HG03045 (cell line): ENCODE data around the gene PKD1.
"Not testable (repeated sequence)": the region's sequence is repeated elsewhere in the genome, so short reads cannot be mapped to it uniquely, and the experiment has no call there.

Experiments used
- ATAC-seq: cut with Tn5 transposase; IDR thresholded peaks from one replicate; pipeline ENCODE4 v1.9.1; 2021; ENCODE audit warnings: mild to moderate bottlenecking, moderate library complexity; ENCODE audit not compliant: unreplicated experiment

Gene PKD1

DNA sequence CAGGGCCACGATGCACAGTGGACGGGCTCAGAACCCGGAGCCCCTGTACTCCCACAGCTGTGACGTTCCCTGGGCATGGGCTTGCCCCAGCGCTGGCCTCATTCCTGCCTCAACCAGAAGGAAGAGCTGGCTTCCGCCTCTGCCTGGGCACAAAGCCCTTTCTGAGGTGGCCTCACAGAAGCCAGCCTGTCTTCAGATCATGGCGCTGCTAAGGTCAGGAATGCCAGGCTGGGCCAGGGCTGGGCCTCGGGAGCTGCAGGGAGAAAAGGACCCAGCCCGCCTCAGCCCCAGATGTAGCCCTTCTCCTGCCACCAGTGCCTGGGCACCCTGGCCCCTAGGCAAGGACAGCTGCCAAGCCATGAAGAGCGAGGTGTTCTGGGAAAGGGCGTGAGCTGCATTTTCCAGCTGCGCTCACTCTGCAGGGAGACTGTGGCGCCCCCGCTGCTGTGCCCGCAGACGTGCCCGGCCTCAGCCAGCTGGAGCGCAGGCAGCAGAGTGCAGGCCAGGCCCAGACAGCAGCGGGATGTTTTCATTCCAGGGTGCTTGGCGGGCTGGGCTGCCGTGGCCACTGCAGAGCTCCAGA, 9.4 kb downstream of the PKD1 start:
- ATAC-seq = not testable (repeated sequence)

DNA sequence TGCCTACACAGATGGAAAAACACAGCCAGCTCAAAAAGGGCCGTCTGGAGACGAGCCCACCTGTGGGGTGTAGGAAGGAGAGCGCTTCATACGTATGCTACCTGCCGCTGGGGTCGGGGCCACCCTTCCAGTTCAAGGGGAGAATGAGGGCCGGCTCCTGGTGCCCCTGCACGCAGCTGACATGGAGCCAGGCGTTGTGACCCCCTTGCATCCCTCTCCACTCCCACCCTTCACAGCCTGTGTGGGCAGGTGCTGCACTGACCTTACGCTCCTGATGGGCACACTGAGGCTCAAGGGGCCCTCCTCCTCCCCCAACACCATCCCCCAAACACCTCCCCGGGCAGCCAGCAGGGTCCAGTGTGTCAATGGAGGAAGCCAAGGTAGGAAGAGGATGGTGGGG, 10.1 kb downstream of the PKD1 start:
- not testable (repeated sequence) for ATAC-seq

DNA sequence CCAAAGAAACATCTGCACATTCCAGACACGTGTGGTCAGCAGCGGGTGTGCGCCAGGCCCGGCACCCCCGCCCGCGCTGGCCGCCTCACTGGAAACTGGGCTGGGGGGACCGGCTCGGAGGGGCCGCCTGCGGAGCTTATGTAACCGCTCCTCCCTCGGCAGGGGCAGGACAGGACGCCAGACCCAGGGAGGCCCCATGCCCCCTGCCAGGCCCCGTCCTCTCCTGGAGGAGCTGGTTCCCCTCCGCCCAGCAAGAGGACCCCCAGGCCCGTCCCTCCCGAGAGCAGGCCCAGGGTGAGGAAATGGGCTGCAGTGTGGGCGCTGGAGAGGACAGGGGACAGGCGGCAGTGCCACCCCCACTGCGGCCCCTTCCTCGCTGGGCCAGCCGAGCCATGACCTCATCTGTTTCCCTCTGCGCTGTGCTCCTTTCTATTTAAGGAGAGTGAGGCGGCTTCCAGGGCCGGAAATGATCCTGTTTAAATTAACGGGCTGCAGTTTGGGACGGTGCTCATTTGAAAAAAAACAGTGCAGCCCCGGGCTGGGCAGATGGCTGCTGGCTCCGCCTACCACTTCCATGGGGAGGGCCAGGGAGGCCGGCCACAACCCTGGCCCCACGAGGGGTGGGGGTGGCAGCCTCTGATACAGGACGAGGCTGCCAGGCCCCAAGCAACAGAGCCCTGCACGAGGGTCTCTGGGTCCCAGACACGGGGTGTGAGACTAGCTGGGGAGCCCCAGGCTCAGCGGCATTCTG, 10.8 kb downstream of the PKD1 start:
- ATAC-seq = not testable (repeated sequence)

DNA sequence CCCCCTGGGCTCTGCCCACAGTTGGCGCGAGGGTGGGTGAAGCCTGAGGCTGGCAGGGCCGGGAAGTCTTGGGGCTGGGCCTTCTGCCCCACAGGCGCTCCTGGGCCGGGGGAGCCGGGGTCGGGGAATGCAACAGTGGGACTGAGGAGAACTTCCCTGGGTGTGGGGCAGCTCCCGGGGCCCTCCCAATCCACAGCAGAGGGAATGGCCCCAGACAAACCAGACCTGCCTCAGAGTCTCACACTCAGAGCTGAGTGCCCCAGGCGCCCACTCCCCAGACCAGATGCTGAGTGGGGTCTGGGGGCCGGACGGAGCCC, 11.4 kb downstream of the PKD1 start:
- ATAC-seq = not testable (repeated sequence)

DNA sequence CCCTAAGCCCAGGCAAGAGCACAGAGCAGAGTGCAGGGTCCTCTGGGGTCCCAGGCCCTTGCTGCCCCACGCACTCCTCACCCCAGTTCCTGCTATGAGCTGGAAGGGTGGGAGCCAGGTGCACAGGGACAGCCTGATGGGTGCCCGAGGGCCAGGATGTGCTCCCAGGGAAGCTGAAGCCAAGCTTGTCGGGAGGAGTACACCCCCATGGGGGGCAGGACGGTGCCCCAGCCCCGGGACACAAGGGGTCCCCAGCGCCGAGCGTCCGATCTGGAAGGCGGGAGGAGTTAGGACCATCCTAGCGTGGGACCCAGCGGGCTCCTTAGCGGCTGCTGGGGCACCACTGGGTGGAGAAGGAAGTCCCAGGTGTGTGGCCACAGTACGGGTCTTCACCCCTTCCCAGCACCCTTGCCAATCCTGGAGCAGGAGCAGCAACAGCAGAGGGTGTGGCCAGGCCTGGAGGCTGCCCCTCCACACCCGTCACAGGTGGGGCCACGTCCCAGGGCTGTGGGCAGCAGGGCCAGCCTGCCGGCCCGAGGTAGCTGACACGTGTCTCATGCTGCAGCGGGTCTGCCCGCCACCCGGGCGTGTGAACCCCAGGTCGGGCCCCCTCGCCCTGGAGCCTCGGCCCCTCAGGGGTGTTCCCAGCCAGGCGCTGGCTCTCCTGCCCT, 11.9 kb downstream of the PKD1 start:
- ATAC-seq = not testable (repeated sequence)

DNA sequence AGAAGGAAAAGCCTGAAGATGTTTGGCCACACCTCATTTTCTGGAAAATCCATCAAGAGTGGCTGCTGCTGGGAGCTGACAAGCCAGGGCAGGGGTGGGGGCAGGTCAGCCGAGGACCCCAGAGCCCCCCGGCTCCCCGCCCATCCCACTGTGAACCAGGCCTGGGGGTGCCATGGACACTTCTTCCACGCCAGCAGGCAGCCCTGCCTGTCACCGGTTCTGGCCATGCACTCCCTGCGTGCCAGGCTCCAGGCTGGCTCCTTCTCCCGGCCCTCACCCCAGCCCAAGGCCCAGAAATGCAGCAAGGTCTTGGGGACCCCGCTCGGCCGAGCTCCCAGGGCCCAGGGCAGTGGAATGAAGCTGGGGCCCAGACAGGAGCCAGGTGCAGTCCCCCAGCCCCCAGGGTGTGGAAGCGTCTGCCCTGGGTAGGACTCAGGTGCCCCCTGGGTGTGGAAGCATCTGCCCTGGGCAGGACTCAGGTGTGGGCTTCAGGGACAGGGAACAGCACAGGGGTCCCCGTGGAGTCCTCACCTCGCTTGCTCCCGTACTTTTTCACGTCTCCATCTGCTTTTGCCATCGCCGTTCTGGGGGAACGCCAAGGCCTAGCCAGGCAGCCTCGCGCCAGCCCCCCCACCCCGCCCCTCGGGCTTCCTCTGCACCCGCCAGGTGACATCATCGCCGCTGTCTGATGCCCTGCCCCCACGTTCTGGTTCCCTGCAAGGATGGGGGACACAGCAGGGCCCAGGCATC, 12.6 kb downstream of the PKD1 start:
- ATAC-seq = not testable (repeated sequence)

GRCh38 chr16:2122429-2122828, 13.3 kb downstream of the PKD1 start:
- ATAC-seq = no peak

DNA sequence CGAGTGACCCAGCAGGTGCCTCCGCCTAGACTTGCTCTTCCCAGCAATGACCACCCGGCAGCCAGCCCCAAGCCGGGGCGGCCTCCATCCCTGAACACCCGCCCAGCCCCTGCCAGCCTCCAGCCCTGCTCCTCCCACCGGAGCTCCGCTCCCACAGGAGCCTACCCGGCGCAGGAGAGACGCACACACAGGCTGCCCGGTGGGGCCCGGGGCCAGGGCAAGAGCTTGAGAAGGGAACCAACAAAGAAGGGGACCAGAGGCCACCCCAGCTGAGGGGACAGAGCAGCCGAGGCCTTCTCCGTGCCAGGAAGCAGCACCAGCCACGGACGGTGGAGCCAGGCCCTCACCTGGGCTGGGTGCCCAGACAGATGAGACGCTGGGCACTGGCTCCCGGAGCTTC, 13.8 kb downstream of the PKD1 start:
- no peak for ATAC-seq

GRCh38 chr16:2121325-2121724, 14.4 kb downstream of the PKD1 start:
- not testable (repeated sequence) for ATAC-seq

GRCh38 chr16:2117960-2118722, 17.6 kb downstream of the PKD1 start:
- not testable (repeated sequence) for ATAC-seq

- not testable (repeated sequence) for ATAC-seq
These were observed 18.4 kb downstream of the PKD1 start for GRCh38 chr16:2117341-2117740.

DNA sequence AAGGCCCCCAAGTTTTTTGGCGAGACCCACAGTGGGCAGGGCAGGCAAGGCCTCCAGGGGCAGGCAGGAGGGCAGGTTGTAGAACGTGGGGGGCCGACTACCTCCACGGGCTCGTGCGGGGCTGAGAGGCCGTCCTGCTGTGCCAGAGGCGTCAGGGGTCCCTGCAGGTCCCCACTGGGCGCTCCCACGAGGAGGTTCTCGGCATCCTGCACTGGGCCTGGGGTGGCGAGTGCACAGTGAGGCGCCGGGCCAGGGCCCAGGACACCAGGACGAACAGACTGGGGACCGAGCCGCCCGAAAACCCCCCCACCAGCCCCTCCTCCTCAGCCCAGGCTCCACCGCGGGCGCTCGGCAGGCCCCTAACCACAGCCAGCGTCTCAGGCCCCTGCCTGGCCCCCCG, 19.3 kb downstream of the PKD1 start:
- ATAC-seq = not testable (repeated sequence)

DNA sequence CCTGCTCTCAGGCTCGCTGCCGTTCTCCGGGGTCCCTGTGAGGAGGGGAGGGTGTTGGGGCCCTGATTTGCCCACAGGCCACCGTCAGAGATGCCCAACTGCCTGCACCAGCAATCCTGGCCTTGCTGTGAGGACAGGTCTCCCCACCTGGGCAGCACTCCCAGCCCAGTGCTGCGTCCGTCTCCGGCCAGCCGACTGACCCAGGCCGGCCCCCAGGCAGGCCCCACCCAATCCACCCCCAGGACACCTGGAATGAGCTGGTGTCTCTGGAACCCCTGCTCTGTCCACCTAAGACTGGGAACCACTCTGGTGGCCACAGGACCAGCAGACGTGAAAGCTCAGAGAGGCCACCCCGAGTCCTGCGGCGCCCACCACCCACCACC, 20.1 kb downstream of the PKD1 start:
- no peak for ATAC-seq

GRCh38 chr16:2114885-2115590, 20.7 kb downstream of the PKD1 start:
- not testable (repeated sequence) for ATAC-seq

- ATAC-seq = not testable (repeated sequence)
These were observed 21.5 kb downstream of the PKD1 start for GRCh38 chr16:2114225-2114624.

- ATAC-seq = not testable (repeated sequence)
These were observed 23.1 kb downstream of the PKD1 start for GRCh38 chr16:2112539-2113106.

DNA sequence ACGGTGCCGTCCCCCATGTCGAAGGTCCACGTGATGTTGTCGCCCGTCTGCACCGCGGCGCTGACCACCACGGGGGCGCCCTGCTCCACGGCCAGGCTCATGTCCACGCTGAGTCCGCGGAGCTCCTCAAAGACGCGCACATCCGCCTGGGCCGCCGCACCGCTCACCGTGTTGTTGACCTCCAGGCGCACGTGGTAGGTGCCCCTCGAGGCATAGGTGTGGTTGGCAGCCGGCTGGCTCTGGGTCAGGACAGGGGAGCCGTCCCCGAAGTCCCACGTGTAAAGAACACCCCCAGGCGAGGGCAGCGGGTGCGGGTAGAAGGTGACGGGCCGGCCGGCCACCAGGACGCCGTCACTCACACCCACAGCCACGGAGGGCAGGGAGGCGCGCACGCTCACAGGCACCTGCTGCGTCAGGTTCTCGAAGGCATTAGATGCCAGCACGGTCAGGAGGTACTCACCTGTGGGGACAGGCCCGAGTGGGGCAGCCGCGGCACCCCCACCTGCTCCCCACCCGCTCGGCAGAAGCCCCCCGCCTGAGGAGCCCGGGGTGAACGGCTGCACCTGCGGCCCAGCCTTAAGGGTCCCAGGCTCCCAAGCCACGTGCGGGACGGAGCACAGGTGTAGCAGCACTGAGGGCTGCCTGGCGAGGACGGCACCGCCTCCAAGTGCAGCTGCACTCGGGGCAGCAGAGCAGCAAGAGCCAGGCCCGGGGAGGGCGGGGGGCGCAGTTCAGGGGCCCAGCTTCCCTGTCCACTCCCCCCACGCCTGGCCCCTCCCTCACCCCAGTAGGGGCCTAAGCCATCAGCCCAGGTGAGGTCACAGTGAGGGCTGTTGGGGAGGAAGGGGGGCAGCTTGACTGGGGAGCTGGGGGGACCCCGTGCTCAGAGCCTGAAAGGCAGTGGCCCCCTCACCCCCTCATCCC, 24.0 kb downstream of the PKD1 start:
- not testable (repeated sequence) for ATAC-seq

- not testable (repeated sequence) for ATAC-seq
These were observed 24.7 kb downstream of the PKD1 start for GRCh38 chr16:2111009-2111353.
